GM21515 (cell line): ENCODE measurements around the gene DNMBP.

Source experiments
- ATAC-seq: cut with Tn5 transposase; IDR thresholded peaks from one replicate; pipeline ENCODE4 v1.9.1; 2021; ENCODE audit not compliant: unreplicated experiment

The DNMBP gene

DNA sequence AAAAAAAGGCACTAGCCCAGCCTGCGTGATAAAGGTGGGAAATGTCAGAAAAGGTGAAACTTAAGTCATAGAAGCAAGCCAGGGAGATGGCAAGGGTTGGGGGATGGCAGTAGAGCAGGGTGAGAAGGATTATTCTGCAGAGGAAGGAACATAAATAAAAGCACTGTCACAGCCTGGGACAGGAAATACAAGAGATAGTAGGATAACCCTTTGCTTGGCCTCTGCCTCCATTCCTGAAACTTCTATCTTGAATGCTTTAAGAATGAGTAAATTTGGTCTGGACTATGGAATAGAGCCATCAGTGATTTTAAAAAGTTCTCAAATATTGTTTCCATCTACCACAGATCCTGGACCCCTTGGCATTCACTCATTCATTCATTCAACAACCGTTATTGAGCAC lies 177.3 kb downstream of the DNMBP start:
- no peak for ATAC-seq

DNA sequence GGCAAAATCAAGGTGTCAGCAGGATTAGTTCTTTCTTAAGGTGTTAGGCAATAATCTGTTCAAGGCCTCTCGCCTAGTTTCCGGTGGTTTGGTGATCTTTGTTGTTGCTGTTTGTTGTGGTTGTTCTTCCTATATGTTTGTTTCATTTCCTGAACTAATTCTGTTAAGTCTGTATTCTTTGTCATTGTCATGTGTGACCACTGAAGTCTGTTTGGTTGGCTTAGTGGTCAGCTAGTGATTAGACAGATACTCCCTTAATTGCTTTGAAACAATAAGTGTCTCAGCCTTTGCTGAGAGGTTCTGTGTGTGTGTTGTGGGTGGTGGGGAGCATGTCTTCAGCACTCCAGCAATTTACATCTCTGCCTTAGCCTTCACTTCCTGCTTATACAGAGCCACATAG lies 181.3 kb downstream of the DNMBP start:
- ATAC-seq = no peak

DNA sequence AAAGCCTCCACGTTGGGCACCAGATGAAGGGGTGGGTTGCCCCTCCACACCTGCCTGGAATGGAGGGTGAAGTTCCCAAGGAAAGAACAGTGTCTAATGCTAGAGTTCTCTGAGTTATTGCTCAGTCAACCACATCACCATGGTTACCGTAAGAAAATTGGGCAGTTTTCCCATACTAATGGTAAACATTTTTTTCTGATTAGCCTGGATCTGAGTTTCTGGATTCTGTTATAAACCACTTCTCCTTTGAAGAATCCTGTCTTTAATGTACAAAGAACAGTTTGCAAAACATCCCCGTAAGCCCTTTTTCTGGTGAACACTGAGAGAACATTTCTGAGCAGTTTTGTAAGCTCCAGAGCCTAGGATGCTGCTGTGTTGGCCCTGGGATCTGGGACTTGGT lies 181.8 kb downstream of the DNMBP start:
- ATAC-seq = no peak
